ENCODE data around the gene UBAC2.

UBAC2 gene

GRCh38 chr13:99415014-99415650, 214.5 kb downstream of the UBAC2 start:
- H3K27ac ChIP-seq, result no peak overlapping the region
- TF ChIP-seq ZFX (IDR thresholded peaks at IDR 0.05; ENCODE audit: borderline replicate concordance) (no peak), CTCF (IDR thresholded peaks at IDR 0.05) (no peak)

GRCh38 chr13:99415851-99416331, 215.2 kb downstream of the UBAC2 start:
- H3K27ac ChIP-seq, result no peak overlapping the region
- no peak for TF ChIP-seq ZFX (IDR thresholded peaks at IDR 0.05; ENCODE audit: borderline replicate concordance)
- TF ChIP-seq CTCF (IDR thresholded peaks at IDR 0.05), result no peak

- TF ChIP-seq ZFX (IDR thresholded peaks at IDR 0.05; ENCODE audit: borderline replicate concordance) (no peak), CTCF (IDR thresholded peaks at IDR 0.05) (no peak)
Observed at GRCh38 chr13:99416411-99417121, 215.9 kb downstream of the UBAC2 start.

DNA sequence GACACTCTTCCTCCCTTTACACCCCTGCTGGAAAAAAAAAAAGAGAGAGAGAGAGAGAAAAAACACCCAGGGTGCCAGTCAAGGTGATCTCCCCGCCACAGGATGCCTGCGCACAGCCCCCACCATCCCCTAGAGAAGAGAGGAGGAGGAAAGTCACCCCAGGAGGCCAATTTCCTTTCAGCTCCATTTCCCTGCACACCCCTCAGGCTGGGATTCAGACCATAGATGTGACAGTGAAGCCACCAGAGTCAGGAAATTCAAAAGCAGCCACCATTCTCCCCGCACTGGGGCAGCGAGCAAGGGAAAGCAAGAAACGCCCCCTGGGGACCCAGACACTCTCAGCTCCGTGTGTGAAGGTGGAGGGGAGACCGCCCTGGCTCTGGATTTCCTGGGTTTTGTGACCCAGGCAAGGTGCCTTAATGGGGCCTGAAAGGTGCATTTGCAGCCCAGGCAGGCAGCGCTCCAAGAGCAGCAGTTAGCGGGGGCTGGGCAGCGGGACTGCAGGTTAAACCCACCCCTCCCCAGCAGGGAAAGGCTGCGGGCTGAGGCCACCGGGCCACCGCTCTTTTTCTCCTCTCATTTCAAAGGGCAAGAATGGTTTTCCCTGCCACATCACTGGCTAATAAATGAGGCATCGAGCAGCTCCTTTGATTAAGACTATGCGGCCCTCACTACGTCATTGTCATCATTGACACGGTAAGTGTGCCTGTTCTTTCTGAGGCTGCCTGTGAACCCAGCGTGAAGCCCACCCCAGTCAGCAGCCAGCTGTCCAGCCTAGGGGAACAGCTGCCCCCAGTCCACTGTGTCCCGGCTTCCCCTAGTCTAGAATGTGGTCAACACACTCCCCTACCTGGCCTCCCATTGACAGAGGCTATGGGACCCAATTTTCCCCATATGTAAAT, 216.8 kb downstream of the UBAC2 start:
- H3K27ac ChIP-seq, result no peak overlapping the region
- TF ChIP-seq CTCF (IDR thresholded peaks at IDR 0.05), result no peak
- TF ChIP-seq ZFX (IDR thresholded peaks at IDR 0.05; ENCODE audit: borderline replicate concordance), result no peak

More at GRCh38 chr13:99416411-99417121, 215.9 kb downstream of the UBAC2 start:
- no peak overlapping the region for H3K27ac ChIP-seq

DNA sequence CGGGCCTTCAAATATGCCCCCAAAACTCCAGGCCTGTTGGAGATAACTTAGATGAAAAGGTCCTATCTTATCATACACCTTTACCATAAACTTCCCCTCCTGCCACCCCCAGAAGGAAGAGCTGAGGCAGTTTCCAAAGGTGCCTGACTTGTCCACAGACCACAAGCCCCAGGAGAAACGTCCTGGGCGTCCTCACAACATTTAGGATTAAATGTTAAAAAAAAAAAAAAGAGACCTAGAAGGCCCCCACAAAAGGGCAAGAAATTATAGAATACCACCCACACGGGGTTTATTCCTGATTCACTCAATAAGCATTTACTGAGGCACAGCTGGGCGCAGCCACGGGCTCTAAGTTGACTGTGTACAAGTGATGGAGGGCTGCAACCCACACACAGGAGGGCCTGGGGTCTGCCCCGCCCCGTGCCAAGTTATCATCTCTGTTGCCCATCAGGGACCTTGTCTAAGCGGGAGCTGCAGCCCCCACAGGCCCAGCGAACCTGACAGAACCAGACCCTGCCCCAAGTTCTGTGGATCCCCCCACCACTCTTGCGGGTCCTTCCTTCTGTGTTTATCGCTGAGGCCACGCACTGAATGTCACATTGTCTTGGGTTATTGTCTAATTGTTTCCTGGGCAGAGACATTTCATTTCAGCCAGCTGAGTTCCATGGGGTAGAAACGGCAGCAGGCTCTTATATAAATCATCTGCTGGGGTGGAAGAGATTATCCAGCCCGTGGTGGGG, 217.6 kb downstream of the UBAC2 start:
- H3K27ac ChIP-seq, result no peak overlapping the region
- TF ChIP-seq ZFX (IDR thresholded peaks at IDR 0.05; ENCODE audit: borderline replicate concordance), result no peak
- TF ChIP-seq CTCF (IDR thresholded peaks at IDR 0.05), result no peak

DNA sequence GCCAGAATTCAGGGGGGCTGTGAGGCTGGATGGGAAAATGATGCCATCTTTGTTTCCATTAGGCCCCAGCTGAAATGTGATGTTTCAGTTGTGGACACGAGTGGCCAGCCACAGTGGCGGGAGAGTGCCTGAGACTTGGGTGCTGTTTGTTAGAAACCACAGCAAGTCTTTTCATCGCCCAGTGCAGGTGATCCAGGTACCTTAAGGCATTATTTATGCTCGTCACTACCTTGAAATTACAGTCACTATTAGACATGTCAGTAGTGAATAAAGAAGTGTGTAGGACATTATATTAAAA, 218.1 kb downstream of the UBAC2 start:
- no peak for TF ChIP-seq CTCF (IDR thresholded peaks at IDR 0.05)
- no peak for TF ChIP-seq ZFX (IDR thresholded peaks at IDR 0.05; ENCODE audit: borderline replicate concordance)
- no peak overlapping the region for H3K27ac ChIP-seq
